ENCODE data around the gene NR1D1. TPM values are rescaled to one million over a fixed set of nuclear protein-coding genes. Genes with fewer than 3 reads are reported as not detected.

NR1D1 gene
- polyA plus RNA-seq, 1 donor (not counting 4 experiments of a cell fraction or from before 2014, with no cell fraction given), result 1.0 TPM

GRCh38 chr17:40092581-40092980 is 7.8 kb downstream of the NR1D1 start:
- Histone ChIP-seq H3K27ac (ENCODE audit: control insufficient read depth, insufficient read depth, low read length) (no peak overlapping the region), H2AFZ (ENCODE audit: control insufficient read depth, low read length) (no peak overlapping the region), H4K20me1 (ENCODE audit: control insufficient read depth, extremely low read depth, insufficient read depth, low read length) (no peaks in the 10 kb centered on the region), H3K9me3 (ENCODE audit: control insufficient read depth, low read depth, low read length) (no peaks in the 10 kb centered on the region), H3K4me3 (ENCODE audit: control insufficient read depth in 2 of 3, extremely low read depth in 1 of 3, insufficient read depth in 2 of 3, low read depth in 1 of 3, low read length in 3 of 3) (no peak overlapping the region), H3K36me3 (ENCODE audit: control insufficient read depth in 2 of 2, extremely low read depth in 1 of 2, insufficient read depth in 2 of 2, low read length in 2 of 2) (peaks cover 28 to 43% of the 10 kb centered on the region in 2 experiments), H3K79me2 (ENCODE audit: control insufficient read depth, insufficient read depth, low read length) (peaks cover 2% of the 10 kb centered on the region), H3K9me1 (ENCODE audit: control insufficient read depth, extremely low read depth, insufficient read depth, low read length) (no peaks in the 10 kb centered on the region), H3K9ac (ENCODE audit: control insufficient read depth, extremely low read depth, insufficient read depth, low read length) (no peak overlapping the region), H3K4me1 (ENCODE audit: control insufficient read depth, extremely low read depth, insufficient read depth, low read length) (peaks cover 19% of the 10 kb centered on the region), H3K27me3 (ENCODE audit: control insufficient read depth, extremely low read depth, insufficient read depth, low read length) (no peaks in the 10 kb centered on the region), H3K4me2 (ENCODE audit: control insufficient read depth, extremely low read depth, insufficient read depth, low read depth, low read length) (no peak overlapping the region)
- TF ChIP-seq EZH2 (IDR thresholded peaks at IDR 0.05; ENCODE audit: low read length) (no peak), CTCF (optimal IDR thresholded peaks at IDR 0.05 in 1 of 3, IDR thresholded peaks at IDR 0.05 in 1 of 3, conservative IDR thresholded peaks at IDR 0.05 in 1 of 3; ENCODE audit: extremely low read depth in 1 of 3, insufficient read depth in 2 of 3, low read length in 3 of 3) (no peak)
- dilution Hi-C loops (cut with MboI; ENCODE audit: extremely low pct_ligation_motif_present, low sequenced_read_pairs), result no loop called here
- FAIRE-seq (no peak), DNase-seq (ENCODE audit: low read depth, low spot score) (no peak)

- Histone ChIP-seq H3K4me2 (ENCODE audit: control insufficient read depth, extremely low read depth, insufficient read depth, low read depth, low read length) (no peak overlapping the region), H2AFZ (ENCODE audit: control insufficient read depth, low read length) (no peak overlapping the region), H3K9me1 (ENCODE audit: control insufficient read depth, extremely low read depth, insufficient read depth, low read length) (no peaks in the 10 kb centered on the region), H3K27ac (ENCODE audit: control insufficient read depth, insufficient read depth, low read length) (no peak overlapping the region), H3K36me3 (ENCODE audit: control insufficient read depth in 2 of 2, extremely low read depth in 1 of 2, insufficient read depth in 2 of 2, low read length in 2 of 2) (peaks cover 25 to 41% of the 10 kb centered on the region in 2 experiments), H3K4me3 (ENCODE audit: control insufficient read depth in 2 of 3, extremely low read depth in 1 of 3, insufficient read depth in 2 of 3, low read depth in 1 of 3, low read length in 3 of 3) (no peak overlapping the region), H3K4me1 (ENCODE audit: control insufficient read depth, extremely low read depth, insufficient read depth, low read length) (peaks cover 14% of the 10 kb centered on the region), H3K9ac (ENCODE audit: control insufficient read depth, extremely low read depth, insufficient read depth, low read length) (no peak overlapping the region), H3K27me3 (ENCODE audit: control insufficient read depth, extremely low read depth, insufficient read depth, low read length) (no peaks in the 10 kb centered on the region), H3K79me2 (ENCODE audit: control insufficient read depth, insufficient read depth, low read length) (no peaks in the 10 kb centered on the region), H3K9me3 (ENCODE audit: control insufficient read depth, low read depth, low read length) (no peaks in the 10 kb centered on the region), H4K20me1 (ENCODE audit: control insufficient read depth, extremely low read depth, insufficient read depth, low read length) (no peaks in the 10 kb centered on the region)
- FAIRE-seq (no peak), DNase-seq (ENCODE audit: low read depth, low spot score) (no peak)
- no peak for TF ChIP-seq CTCF (optimal IDR thresholded peaks at IDR 0.05 in 1 of 3, IDR thresholded peaks at IDR 0.05 in 1 of 3, conservative IDR thresholded peaks at IDR 0.05 in 1 of 3; ENCODE audit: extremely low read depth in 1 of 3, insufficient read depth in 2 of 3, low read length in 3 of 3)
- no peak for TF ChIP-seq EZH2 (IDR thresholded peaks at IDR 0.05; ENCODE audit: low read length)
- dilution Hi-C loops (cut with MboI; ENCODE audit: extremely low pct_ligation_motif_present, low sequenced_read_pairs), result no loop called here
These were observed 8.5 kb downstream of the NR1D1 start for GRCh38 chr17:40091691-40092397.
